GM12878 (cell line): Measurements from ENCODE around the gene PLXNA2. TPM values are rescaled to one million over a fixed set of nuclear protein-coding genes. Genes with fewer than 3 reads are reported as not detected.

Experiments used
- BHLHE40 ChIP-seq, 2 experiments: fragments of 450-650 bp in 1 of 2; IDR thresholded peaks; 2 replicates each; pipeline ENCODE4 v1.6.1; 2011 to 2017; ENCODE audit warnings: low read depth in 2 of 2, borderline replicate concordance in 1 of 2, improper control_type of control experiment in 1 of 2, low read length in 1 of 2, mild to moderate bottlenecking in 1 of 2
- ESRRA ChIP-seq: IDR thresholded peaks from 2 replicates; pipeline ENCODE4 v1.6.1; 2012; ENCODE audit warnings: mild to moderate bottlenecking, low read length, improper control_type of control experiment
- SPI1 ChIP-seq: IDR thresholded peaks from 2 replicates; pipeline ENCODE4 v1.6.1; 2011; ENCODE audit warnings: low read depth, mild to moderate bottlenecking, low read length, moderate library complexity, borderline replicate concordance; ENCODE audit not compliant: insufficient read depth
- SREBF1 ChIP-seq: IDR thresholded peaks from 2 replicates; pipeline ENCODE4 v1.6.1; 2012; ENCODE audit warnings: mild to moderate bottlenecking, low read length
- STAT1 ChIP-seq: fragments of 450-650 bp; conservative IDR thresholded peaks from 2 replicates; pipeline ENCODE4 v1.6.1; 2014; ENCODE audit warnings: antibody characterized with exemption, mild to moderate bottlenecking
- ZNF622 ChIP-seq: fragments of 450-650 bp; IDR thresholded peaks from 2 replicates; pipeline ENCODE4 v1.6.1; 2017; ENCODE audit warnings: mild to moderate bottlenecking, inconsistent platforms
- polyA plus RNA-seq, 11 experiments: library from polyadenylated mRNA; depleted of rRNA in 4 of 11; unstranded in 6 of 11; stranded (reverse) in 5 of 11; fragments of >200 nt; fragmentation: Nextera tagmentation in 4 of 11; fragmentation: Illumina TruSeq in 1 of 11; extraction: Ambion mirVana in 4 of 11; extraction: Trizol in 1 of 11; gene quantifications; 1 replicate in 1 of 11; 2 replicates in 10 of 11; pipeline versions ENCODE4 v1.2.1 to v1.2.3, GENCODE V29; 2011 to 2016; ENCODE audit warnings: inconsistent platforms in 2 of 11, missing spikeins in 2 of 11, low read depth in 1 of 11
- total RNA-seq, 4 experiments: library from RNA; depleted of rRNA in 3 of 4; stranded (reverse); fragments of >200 nt in 3 of 4; fragmentation: Illumina TruSeq in 1 of 4; extraction: Trizol in 1 of 4; gene quantifications; 2 replicates each; pipeline versions ENCODE4 v1.2.1 to v1.2.3, GENCODE V29; 2013 to 2021
- TF ChIP-seq, protein P1 (sequence below), 3 experiments: IDR thresholded peaks in 2 of 3; conservative IDR thresholded peaks in 1 of 3; 2 replicates each; pipeline ENCODE4 v1.5.1; 2011; ENCODE audit warnings: low read depth in 3 of 3, low read length in 3 of 3, mild to moderate bottlenecking in 3 of 3, control low read depth in 2 of 3, moderate library complexity in 2 of 3, inconsistent platforms in 1 of 3, mixed read lengths in 1 of 3; ENCODE audit not compliant: control insufficient read depth in 2 of 3, insufficient read depth in 1 of 3; ENCODE audit errors: extremely low read depth in 1 of 3
- TF ChIP-seq, protein P2 (sequence below): IDR thresholded peaks from 2 replicates; pipeline ENCODE4 v1.6.1; 2012; ENCODE audit warnings: low read length, inconsistent platforms
- TF ChIP-seq, protein P3 (sequence below): fragments of 450-650 bp; IDR thresholded peaks from 2 replicates; pipeline ENCODE4 v1.6.1; 2017; ENCODE audit warnings: mild to moderate bottlenecking, moderate library complexity
- TF ChIP-seq, protein P4 (sequence below): fragments of 450-650 bp; formaldehyde crosslinking; IDR thresholded peaks from 2 replicates; pipeline ENCODE4 v1.4.0; 2022; ENCODE audit warnings: mild to moderate bottlenecking, moderate library complexity
- TF ChIP-seq, protein P5 (sequence below): fragments of 450-650 bp; IDR thresholded peaks from 2 replicates; pipeline ENCODE4 v1.6.1; 2016; ENCODE audit warnings: mild to moderate bottlenecking

PLXNA2 gene
- total and polyA plus RNA-seq, 10 of the 15 experiments (the other 5 are each of a cell fraction or from before 2014, with no cell fraction given), result under 0.01 to 0.08 (median 0.07) TPM; not detected in 4

DNA sequence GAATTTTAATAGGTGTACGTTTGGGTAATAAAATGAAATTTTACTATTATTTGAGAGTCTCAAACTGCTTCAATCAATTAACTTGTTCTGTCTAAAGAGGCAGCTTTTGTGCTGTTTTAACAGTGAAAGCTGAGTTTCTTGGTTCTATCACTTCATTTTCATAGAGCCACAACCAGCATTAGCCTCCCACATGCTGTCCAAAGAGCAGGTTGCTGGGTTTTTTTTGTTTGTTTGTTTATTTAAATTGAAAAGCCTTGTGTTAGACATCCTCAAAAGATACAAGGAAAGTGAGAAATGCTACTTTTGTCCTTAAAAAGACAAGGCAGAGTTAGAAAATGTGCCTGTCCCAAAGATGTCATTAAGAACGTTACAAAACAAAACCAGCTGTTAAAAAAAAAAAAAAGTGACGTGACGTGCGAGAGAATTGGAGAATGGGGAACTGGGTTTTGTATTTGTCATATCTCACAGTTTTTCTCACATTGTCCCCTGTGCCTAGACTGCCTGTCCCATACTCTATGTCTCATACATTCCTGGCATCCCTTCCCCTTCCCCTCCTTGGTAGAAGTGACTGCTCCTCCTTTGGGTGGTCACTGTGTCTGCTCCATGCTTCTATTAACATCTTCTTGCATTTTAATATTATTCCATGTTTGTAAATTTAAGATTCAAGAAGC, 270.2 kb downstream of the PLXNA2 start (continued):
- no peak for TF ChIP-seq ZNF622
- TF ChIP-seq, protein P1, sequence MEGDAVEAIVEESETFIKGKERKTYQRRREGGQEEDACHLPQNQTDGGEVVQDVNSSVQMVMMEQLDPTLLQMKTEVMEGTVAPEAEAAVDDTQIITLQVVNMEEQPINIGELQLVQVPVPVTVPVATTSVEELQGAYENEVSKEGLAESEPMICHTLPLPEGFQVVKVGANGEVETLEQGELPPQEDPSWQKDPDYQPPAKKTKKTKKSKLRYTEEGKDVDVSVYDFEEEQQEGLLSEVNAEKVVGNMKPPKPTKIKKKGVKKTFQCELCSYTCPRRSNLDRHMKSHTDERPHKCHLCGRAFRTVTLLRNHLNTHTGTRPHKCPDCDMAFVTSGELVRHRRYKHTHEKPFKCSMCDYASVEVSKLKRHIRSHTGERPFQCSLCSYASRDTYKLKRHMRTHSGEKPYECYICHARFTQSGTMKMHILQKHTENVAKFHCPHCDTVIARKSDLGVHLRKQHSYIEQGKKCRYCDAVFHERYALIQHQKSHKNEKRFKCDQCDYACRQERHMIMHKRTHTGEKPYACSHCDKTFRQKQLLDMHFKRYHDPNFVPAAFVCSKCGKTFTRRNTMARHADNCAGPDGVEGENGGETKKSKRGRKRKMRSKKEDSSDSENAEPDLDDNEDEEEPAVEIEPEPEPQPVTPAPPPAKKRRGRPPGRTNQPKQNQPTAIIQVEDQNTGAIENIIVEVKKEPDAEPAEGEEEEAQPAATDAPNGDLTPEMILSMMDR (IDR thresholded peaks at IDR 0.05 in 2 of 3, conservative IDR thresholded peaks at IDR 0.05 in 1 of 3; ENCODE audit: control insufficient read depth in 2 of 3, extremely low read depth in 1 of 3, insufficient read depth in 1 of 3, low read depth in 3 of 3, low read length in 3 of 3), result no peak
- no peak for TF ChIP-seq ESRRA
- TF ChIP-seq, protein P2, sequence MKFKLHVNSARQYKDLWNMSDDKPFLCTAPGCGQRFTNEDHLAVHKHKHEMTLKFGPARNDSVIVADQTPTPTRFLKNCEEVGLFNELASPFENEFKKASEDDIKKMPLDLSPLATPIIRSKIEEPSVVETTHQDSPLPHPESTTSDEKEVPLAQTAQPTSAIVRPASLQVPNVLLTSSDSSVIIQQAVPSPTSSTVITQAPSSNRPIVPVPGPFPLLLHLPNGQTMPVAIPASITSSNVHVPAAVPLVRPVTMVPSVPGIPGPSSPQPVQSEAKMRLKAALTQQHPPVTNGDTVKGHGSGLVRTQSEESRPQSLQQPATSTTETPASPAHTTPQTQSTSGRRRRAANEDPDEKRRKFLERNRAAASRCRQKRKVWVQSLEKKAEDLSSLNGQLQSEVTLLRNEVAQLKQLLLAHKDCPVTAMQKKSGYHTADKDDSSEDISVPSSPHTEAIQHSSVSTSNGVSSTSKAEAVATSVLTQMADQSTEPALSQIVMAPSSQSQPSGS, result no peak
- no peak for TF ChIP-seq BHLHE40 (IDR thresholded peaks at IDR 0.05; ENCODE audit: borderline replicate concordance in 1 of 2, low read depth in 2 of 2, low read length in 1 of 2)
- no peak for TF ChIP-seq STAT1
- TF ChIP-seq SREBF1, result no peak
- TF ChIP-seq SPI1, result peak; percentile 88
- TF ChIP-seq, protein P3, sequence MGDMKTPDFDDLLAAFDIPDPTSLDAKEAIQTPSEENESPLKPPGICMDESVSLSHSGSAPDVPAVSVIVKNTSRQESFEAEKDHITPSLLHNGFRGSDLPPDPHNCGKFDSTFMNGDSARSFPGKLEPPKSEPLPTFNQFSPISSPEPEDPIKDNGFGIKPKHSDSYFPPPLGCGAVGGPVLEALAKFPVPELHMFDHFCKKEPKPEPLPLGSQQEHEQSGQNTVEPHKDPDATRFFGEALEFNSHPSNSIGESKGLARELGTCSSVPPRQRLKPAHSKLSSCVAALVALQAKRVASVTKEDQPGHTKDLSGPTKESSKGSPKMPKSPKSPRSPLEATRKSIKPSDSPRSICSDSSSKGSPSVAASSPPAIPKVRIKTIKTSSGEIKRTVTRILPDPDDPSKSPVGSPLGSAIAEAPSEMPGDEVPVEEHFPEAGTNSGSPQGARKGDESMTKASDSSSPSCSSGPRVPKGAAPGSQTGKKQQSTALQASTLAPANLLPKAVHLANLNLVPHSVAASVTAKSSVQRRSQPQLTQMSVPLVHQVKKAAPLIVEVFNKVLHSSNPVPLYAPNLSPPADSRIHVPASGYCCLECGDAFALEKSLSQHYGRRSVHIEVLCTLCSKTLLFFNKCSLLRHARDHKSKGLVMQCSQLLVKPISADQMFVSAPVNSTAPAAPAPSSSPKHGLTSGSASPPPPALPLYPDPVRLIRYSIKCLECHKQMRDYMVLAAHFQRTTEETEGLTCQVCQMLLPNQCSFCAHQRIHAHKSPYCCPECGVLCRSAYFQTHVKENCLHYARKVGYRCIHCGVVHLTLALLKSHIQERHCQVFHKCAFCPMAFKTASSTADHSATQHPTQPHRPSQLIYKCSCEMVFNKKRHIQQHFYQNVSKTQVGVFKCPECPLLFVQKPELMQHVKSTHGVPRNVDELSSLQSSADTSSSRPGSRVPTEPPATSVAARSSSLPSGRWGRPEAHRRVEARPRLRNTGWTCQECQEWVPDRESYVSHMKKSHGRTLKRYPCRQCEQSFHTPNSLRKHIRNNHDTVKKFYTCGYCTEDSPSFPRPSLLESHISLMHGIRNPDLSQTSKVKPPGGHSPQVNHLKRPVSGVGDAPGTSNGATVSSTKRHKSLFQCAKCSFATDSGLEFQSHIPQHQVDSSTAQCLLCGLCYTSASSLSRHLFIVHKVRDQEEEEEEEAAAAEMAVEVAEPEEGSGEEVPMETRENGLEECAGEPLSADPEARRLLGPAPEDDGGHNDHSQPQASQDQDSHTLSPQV, result no peak
- TF ChIP-seq, protein P4, sequence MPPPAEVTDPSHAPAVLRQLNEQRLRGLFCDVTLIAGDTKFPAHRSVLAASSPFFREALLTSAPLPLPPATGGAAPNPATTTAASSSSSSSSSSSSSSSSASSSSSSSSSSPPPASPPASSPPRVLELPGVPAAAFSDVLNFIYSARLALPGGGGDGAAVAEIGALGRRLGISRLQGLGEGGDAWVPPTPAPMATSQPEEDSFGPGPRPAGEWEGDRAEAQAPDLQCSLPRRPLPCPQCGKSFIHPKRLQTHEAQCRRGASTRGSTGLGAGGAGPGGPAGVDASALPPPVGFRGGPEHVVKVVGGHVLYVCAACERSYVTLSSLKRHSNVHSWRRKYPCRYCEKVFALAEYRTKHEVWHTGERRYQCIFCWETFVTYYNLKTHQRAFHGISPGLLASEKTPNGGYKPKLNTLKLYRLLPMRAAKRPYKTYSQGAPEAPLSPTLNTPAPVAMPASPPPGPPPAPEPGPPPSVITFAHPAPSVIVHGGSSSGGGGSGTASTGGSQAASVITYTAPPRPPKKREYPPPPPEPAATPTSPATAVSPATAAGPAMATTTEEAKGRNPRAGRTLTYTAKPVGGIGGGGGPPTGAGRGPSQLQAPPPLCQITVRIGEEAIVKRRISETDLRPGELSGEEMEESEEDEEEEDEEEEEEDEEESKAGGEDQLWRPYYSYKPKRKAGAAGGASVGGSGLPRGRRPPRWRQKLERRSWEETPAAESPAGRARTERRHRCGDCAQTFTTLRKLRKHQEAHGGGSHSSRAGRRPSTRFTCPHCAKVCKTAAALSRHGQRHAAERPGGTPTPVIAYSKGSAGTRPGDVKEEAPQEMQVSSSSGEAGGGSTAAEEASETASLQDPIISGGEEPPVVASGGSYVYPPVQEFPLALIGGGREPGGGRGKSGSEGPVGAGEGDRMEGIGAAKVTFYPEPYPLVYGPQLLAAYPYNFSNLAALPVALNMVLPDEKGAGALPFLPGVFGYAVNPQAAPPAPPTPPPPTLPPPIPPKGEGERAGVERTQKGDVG (CRISPR knock-in tag), result no peak
- TF ChIP-seq, protein P5, sequence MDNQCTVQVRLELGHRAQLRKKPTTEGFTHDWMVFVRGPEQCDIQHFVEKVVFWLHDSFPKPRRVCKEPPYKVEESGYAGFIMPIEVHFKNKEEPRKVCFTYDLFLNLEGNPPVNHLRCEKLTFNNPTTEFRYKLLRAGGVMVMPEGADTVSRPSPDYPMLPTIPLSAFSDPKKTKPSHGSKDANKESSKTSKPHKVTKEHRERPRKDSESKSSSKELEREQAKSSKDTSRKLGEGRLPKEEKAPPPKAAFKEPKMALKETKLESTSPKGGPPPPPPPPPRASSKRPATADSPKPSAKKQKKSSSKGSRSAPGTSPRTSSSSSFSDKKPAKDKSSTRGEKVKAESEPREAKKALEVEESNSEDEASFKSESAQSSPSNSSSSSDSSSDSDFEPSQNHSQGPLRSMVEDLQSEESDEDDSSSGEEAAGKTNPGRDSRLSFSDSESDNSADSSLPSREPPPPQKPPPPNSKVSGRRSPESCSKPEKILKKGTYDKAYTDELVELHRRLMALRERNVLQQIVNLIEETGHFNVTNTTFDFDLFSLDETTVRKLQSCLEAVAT, result no peak
- TF ChIP-seq, all 136 proteins: peak for 10
